ENCODE results near the gene PCSK7.
A peak's percentile ranks its signal among the peaks of the same experiment; 100 is the strongest.

The PCSK7 gene

GRCh38 chr11:117230999-117231841 lies 653 bp downstream of the PCSK7 start:
- no peak for DNase-seq (ENCODE audit: low read depth)

- no peak for DNase-seq (ENCODE audit: low read depth)
These were observed 1.4 kb downstream of the PCSK7 start for GRCh38 chr11:117230286-117230961.

GRCh38 chr11:117229931-117230285 lies 2.0 kb downstream of the PCSK7 start:
- no peak for DNase-seq (ENCODE audit: low read depth)

GRCh38 chr11:117229411-117229810 lies 2.5 kb downstream of the PCSK7 start:
- no peak for DNase-seq (ENCODE audit: low read depth)

GRCh38 chr11:117228091-117228490 lies 3.8 kb downstream of the PCSK7 start:
- no peak for DNase-seq (ENCODE audit: low read depth)

- DNase-seq (ENCODE audit: low read depth): peak; percentile 70
These were observed 5.2 kb downstream of the PCSK7 start for GRCh38 chr11:117226388-117227385.

- DNase-seq (ENCODE audit: low read depth): no peak
These were observed 6.2 kb downstream of the PCSK7 start for GRCh38 chr11:117225553-117226170.

GRCh38 chr11:117223741-117224689 lies 7.9 kb downstream of the PCSK7 start:
- no peak for DNase-seq (ENCODE audit: low read depth)

GRCh38 chr11:117222991-117223740 lies 8.7 kb downstream of the PCSK7 start:
- DNase-seq (ENCODE audit: low read depth): no peak

GRCh38 chr11:117221775-117222517 lies 9.9 kb downstream of the PCSK7 start:
- DNase-seq (ENCODE audit: low read depth): no peak

GRCh38 chr11:117220999-117221774 lies 10.7 kb downstream of the PCSK7 start:
- DNase-seq (ENCODE audit: low read depth): no peak

GRCh38 chr11:117220568-117220967 lies 11.3 kb downstream of the PCSK7 start:
- DNase-seq (ENCODE audit: low read depth): no peak

GRCh38 chr11:117219995-117220394 lies 11.9 kb downstream of the PCSK7 start:
- DNase-seq (ENCODE audit: low read depth): no peak

GRCh38 chr11:117219455-117219854 lies 12.4 kb downstream of the PCSK7 start:
- no peak for DNase-seq (ENCODE audit: low read depth)

- DNase-seq (ENCODE audit: low read depth): no peak
These were observed 12.9 kb downstream of the PCSK7 start for GRCh38 chr11:117219001-117219400.

- DNase-seq (ENCODE audit: low read depth): no peak
These were observed 13.5 kb downstream of the PCSK7 start for GRCh38 chr11:117218133-117218915.
